B cell (primary cell): ENCODE data around the gene C3.

Experiments used
- CTCF ChIP-seq: fragments of 200-600 bp; IDR thresholded peaks from one replicate; pipeline ENCODE4 v1.8.0; 2022; ENCODE audit warnings: antibody characterized with exemption, mild to moderate bottlenecking
- EZH2 ChIP-seq: IDR thresholded peaks from 2 replicates; pipeline ENCODE4 v1.6.1; 2012; ENCODE audit warnings: borderline replicate concordance, low read depth, mild to moderate bottlenecking, moderate library complexity, low read length; ENCODE audit not compliant: insufficient read depth, poor library complexity, severe bottlenecking

- TF ChIP-seq CTCF (no peak), EZH2 (no peak)
These were observed 5.2 kb upstream of the C3 start for GRCh38 chr19:6725513-6726231.
